HG03139 (cell line): ENCODE data around the gene GPLD1.

Experiments
- ATAC-seq: cut with Tn5 transposase; IDR thresholded peaks from one replicate; pipeline ENCODE4 v1.9.1; 2021; ENCODE audit not compliant: unreplicated experiment

GPLD1 gene

DNA sequence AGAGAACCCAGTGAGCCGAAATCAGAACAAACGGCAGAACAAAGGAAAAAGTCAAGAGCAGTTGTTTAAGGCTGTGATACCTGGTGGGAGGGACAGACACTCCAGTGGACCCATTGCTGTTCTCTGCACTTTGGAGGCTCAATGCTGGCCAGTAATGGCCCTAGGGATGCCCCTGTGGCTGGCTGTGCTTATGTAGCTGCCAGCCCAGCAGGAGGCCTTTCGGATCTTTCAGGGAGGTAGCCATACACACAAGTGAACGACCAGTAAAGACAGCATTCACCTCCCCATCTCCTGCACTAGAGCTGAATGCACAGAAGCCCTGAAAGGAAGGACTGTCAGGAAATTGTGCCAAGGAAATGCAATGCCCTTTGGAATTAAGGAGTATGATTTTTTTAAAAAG lies 34.3 kb downstream of the GPLD1 start:
- ATAC-seq: no peak

- no peak for ATAC-seq
Measured at GRCh38 chr6:24454452-24454851, 34.9 kb downstream of the GPLD1 start.

- ATAC-seq: no peak
Measured at GRCh38 chr6:24453921-24454320, 35.5 kb downstream of the GPLD1 start.

DNA sequence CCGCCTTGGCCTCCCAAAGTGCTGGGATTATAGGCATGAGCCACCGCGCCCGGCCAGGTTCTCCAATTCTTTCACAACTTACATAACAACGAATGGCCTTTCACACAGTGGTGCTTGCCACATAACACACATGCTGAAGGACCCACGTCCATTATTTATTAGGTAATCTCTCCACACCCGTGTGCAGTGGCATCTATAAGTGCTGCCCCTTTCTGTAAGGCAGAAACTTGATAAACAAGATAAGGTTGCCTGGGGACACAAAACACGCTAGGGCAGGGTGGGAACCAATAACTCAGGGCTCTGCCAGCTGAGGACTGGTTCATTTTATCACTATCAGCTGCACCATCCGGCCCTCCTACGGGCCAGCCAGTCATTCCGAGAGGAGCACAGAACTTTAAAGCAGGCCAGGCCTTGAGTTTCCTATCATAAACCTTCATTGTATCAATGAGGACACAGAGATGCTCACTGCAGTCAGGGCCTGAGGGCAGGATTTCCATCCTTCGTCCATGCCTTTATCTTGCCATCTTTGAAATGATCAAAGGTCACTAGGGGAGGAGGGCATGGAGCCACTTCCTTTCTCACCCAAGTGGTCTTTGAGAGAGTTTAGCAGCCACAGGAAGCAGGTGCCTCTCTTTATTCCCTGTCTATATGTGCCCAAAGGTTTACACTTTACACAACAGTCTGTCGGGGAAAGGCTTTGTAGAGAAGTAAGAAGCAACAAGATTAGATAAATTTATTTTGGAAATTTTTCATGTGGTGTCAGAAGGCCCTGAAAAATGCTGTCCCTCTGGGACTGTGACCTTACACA lies 37.6 kb downstream of the GPLD1 start:
- no peak for ATAC-seq

DNA sequence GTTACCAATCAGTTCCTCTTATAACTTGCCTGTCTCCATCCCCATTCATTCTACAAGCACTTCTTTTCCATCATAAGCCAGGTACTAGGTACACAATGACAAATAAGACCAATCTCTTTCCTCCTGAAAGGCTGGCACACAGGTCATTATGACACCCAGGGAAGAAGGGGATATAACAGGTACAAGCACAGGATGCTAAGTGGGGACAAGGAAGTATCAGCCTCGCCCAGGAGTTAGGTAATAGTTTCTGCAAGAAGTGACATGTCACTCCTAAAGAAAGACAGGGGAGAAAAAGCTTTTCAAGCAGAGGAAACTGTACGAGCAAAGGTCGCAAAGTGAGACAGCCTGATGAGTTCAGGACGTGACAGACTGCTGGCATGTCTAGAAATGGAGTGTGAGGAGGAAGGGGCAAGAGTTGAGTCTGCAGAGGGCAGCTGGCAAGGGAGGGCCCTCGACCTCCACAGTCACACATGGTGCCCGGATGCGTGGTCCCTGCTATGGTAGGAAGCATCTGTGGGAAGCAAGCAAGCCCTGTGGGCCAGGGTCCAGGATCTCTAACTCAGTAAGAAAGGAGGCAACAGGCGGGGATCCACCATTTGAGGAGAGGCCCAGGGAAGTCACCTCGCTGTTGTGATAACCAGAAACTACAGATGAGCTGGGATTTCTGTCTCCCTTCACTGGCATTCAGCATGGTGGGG lies 40.4 kb downstream of the GPLD1 start:
- no peak for ATAC-seq

- ATAC-seq: no peak
Measured at GRCh38 chr6:24448396-24448795, 41.0 kb downstream of the GPLD1 start.

DNA sequence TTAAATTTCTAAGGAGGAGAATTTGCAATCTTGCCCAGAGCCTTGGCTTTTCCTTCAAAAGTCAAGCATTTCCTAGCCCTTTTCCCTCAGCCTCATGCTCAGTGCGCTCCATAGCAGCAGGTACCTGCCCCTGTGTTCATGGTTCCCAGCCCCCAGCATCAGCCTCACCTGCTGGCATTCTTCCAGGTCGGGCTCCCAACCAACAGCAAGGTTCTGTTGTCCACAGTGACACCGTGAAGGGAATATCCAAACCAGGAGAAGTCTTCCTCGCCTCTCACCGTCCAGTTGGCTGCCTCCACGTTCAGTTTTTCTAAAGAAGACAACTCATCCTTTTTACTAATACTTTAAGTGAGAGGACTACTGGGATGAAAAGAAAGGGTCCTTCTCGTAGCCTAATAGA lies 42.7 kb downstream of the GPLD1 start:
- ATAC-seq: no peak

GRCh38 chr6:24445704-24446103 lies 43.7 kb downstream of the GPLD1 start:
- ATAC-seq: no peak

DNA sequence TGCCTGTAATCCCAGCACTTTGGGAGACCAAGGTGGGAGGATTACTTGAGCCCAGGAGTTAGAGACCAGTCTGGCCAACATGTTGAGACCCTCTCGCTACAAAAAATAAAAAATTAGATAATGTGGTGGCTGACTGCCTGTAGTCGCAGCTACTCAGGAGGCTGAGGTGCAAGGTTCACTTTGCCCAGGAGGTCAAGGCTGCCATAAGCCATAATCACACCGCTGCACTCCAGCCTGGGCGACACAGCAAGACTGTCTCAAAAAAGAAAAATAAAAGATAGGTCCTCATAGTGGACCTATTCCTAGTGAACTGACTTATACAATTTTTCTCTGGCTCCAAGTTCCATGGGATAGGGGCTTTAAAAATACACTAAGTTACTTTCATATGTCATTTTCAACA lies 44.8 kb downstream of the GPLD1 start:
- ATAC-seq: no peak

DNA sequence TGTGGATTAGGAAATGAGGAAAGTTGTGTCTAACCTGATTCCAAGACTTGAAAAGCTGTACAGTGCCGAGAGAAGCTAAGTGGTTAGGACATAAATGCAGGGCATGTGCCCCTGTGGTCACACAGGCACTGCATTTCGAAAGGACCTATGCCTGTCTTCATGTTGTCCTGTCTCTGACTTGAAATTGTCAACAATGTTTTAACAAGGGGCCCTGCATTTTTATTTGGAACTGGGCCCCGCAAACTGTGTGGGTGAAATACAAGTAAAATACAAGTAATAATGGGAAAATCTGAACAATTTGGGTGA lies 47.8 kb downstream of the GPLD1 start:
- no peak for ATAC-seq

DNA sequence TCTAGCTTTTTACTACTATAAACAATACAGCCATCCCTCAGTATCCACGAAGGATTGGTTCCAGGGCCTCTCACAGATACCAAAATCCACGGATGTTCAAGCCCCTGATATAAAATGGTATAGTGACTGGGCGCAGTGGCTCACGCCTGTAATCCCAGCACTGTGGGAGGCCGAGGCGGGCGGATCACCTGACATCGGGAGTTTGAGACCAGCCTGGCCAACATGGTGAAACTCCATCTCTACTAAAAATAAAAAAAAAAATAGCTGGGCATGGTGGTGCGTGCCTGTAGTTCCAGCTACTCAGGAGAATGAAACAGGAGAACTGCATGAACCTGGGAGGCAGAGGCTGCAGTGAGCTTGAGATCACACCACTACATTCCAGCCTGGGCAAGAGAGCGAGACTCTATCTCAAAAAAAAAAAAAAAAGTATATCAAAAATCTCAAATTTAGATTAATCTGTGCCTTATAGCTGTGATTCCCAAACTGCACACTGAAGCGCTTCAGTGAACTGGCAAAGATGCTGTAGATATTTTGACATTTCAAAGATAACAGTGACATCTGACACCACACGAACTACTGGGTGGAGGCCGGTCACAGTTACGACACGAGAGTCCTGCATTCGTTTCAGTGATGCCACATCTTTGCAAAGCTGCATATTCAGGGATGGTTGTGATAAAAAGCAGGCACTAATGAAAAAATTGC lies 48.3 kb downstream of the GPLD1 start:
- no peak for ATAC-seq

DNA sequence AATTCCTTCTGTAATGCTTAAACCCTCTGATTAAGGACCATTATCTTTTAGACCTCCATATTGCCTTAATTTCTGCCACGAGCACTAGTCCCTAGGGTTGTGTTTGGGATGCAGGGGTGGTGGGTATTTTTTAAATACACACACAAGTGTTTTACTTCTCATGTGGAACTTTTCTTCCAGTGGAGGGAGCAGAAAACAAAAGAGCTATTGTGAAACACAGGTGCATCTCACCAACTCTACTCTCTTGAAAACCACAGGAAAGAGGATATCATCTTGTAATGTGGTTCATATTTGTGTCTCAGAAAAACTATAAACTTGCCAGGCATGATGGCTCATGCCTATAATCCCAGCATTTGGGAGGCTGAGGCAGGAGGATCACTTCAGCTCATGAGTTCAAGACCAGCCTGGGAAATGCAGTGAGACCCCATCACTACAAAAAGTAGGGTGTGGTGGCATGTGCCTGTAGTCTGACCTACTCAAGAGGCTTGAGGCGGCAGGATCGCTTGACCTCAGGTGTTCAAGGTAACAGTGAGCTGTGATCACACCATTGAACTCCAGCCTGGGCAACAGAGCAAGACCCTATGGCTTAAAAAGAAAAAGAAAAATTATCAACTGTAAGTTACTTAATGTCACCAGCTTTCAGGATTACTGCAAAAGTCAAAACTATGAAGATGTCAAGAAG lies 49.4 kb downstream of the GPLD1 start:
- no peak for ATAC-seq

- ATAC-seq: no peak
Measured at GRCh38 chr6:24436979-24437378, 52.4 kb downstream of the GPLD1 start.

- ATAC-seq: no peak
Measured at GRCh38 chr6:24432611-24433010, 56.8 kb downstream of the GPLD1 start.

- no peak for ATAC-seq
Measured at GRCh38 chr6:24431045-24431451, 58.3 kb downstream of the GPLD1 start.

DNA sequence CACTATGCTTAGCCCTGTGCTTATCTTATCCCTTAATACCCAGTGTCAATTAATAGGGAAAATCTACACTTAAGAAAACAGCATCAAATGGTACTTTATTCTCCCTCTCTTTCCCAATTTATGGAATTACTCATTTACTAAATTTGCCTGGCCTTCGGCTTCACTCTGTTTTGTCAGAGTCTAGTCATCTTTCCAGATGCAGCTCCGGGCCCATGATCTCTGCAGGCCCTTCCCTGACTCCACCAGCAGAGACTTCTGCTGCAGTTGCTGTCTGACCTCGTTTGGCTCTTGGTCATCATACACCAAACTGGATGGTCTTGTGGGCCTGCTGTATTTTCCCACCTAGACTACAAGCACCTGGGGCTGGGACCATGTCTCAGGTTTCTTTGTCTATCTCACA lies 59.3 kb downstream of the GPLD1 start:
- ATAC-seq: no peak

DNA sequence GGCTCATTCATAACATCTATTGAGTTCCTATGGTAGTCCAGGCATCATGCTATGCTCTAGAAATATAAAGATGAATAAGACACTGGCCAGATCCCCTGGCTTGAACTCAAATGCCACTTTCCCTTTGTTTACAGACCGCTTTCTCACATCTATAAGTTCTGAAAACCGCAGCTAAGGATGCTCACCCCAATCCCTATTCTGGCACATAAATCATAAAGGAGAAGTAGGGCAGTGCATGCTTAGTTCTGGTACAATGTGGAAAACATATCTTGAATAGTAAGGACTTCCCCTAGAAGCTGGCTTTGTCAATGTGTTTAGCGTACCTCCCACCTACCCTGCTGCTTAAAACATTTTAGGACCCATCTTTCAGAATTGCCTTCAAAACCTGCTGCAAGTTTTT lies 60.2 kb downstream of the GPLD1 start:
- ATAC-seq: no peak

DNA sequence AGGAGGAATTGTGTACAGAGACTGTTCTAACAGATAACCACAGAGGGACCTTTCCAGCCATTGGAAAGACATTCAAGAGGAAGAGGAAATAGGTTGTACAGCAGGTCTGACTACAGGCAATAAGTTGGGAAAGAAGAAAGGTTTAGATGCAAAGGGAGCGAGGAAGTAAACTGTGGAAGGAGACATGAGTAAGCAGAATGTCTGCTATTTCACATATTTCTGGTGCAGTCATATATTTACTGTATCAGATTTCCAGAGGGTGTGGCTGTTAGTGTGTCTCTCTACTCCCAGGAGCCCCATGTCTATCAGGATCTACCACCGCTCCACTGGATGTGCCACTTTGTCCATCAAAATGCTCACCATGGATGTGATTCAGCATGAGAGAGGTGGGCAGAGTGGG lies 60.8 kb downstream of the GPLD1 start:
- no peak for ATAC-seq

DNA sequence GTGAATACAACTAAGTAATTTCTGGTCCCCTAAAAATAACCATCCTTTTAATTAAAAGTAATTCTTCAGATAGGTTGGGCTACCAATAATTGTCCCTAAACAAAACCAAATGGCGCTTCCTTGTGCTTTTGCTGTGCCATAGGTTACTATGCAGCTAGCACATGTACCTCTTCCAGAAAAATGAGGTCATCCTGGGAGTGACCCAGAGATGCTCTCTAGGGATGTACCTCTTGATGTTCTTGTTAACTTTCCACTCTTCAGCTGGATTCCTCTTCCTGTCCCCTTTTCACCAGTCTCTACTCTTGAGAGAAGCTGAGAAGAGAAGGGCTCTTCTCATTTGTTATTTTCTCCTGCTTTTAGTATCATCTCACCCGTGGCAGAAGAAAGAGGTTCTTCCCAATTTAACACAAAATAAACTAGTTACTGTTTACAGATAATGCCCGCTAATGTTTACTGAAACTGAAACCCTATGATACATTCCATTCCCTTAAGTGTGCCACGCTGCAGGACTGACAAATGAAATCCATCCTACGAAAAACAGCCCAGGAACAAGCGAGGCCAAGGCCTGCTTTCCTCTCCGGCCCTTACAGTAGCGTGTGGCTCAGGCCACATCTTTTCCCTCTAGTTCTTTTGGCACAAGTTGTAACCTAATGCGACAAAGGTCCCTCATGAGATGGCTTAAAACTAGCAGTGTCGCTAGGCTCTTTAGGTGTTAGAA lies 62.5 kb downstream of the GPLD1 start:
- no peak for ATAC-seq

GRCh38 chr6:24425091-24425490 lies 64.3 kb downstream of the GPLD1 start:
- no peak for ATAC-seq

DNA sequence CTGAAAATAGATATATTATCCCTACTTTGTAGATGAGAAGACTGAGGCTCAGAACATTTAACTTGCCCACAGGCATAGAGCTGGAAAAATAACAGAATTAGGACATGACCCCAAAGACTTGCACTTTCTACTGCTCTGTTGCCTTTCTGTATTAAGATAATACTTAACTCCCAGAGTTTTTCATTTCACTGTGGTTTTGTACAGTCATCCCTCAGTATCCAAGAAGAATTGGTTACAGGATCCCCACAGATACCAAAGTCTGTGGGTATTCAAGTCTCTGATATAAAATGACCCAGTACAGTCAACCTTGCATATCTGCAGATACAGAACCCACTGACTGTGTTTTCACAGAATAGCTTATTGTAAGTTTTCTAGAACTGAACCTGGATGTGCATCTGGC lies 69.9 kb downstream of the GPLD1 start:
- ATAC-seq: no peak
